Posterior vena cava (tissue), 2 donors: ENCODE data around the gene HNRNPK. TPM values are rescaled to one million over a fixed set of nuclear protein-coding genes. Genes with fewer than 3 reads are reported as not detected.
"Not testable (repeated sequence)": the region's sequence is repeated elsewhere in the genome, so short reads cannot be mapped to it uniquely, and the experiment has no call there.

Experiments
- DNase-seq: peaks from one replicate; pipeline ENCODE4 v3.0.0-alpha.2; 2020; ENCODE audit warnings: low spot score
- intact Hi-C, 2 donors: fragments of 100-400 bp; cut with DNase I; formaldehyde crosslinking; loops; one replicate each; pipeline versions ENCODE4 v1.14.1 to v1.14.2; 2022 to 2023
- total RNA-seq, 2 donors: library from RNA; stranded (reverse); fragmentation: NEBNext Ultra II Directional; extraction: Animal tissue kit (Norgen Biotek cat#: 25700); gene quantifications; one replicate each; pipeline ENCODE4 v1.2.1, GENCODE V29; 2021
- donor health status: DM: yes; HTN: yes; CAD: no.
- donor health status: DM: yes; HTN: yes; CAD: no.

Gene HNRNPK
- total RNA-seq, 2 donors from 2014 or later: 343 to 360 TPM

DNA sequence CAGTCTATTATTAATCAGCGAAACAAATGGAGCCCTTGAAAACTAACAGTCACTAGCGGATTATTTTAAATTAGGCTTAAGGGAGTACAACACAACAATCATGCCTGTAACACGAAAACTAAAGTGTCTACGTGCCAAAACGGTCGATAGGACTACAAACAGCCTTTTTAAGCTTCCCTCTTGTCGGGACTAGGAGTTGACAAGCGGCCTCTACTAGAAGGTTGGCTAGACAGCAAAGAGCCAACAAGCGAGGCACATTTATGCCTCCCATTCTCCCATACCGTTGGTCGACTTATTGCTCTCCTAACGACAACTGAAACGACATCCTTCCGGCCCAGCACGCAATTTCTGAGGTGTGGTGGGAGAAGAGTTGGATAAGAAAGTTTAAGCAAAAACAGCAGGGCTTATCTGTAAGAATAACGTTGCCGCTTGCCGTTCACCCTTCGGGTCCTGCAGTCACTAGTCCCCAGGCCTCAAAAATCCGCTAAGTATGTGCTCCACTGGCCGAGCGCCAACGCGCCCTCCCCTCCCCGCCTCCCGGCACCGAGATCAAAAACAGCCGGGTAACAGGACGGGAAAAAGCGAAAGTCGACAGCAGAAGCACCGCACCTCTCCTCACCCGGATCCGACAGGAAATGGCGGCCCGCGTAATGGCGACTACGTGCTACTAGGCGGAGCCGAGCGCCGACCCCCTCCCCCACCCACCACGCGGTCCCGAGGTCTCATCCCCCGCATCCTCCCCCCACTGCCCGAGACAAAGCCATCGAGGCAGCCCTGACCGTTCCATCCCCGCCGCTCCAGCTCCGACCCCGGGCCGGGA, 813 bp downstream of the HNRNPK start:
- intact Hi-C loops: no loop called here

GRCh38 chr9:83977196-83977595, 2.8 kb downstream of the HNRNPK start:
- DNase-seq: no peak
- intact Hi-C loops: no loop called here

More for the DNA sequence above, 813 bp downstream of the HNRNPK start:
- peak; percentile 95 for DNase-seq

GRCh38 chr9:83976372-83976771, 3.6 kb downstream of the HNRNPK start:
- intact Hi-C loops: no loop called here

DNA sequence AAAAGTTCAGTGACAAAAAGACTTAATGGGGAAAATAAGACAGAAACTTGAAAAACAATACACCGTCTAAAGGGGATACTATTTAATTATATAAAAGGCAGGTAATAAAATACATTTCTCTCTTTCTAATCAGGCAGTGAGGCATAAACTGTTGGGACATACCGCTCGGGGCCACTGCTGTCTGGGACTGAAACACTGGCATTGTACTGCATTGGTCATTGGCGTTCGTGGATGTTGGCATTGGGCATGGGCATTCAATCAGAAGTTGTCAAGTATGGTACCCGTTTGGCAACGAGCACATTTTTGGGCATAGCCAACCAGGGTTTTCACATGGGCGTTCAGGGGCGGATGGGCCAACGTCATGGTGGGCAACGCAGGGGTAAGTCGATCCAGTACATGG, 4.7 kb downstream of the HNRNPK start:
- DNase-seq: no peak
- intact Hi-C loops: no loop called here

More at GRCh38 chr9:83976372-83976771, 3.6 kb downstream of the HNRNPK start:
- no peak for DNase-seq

DNA sequence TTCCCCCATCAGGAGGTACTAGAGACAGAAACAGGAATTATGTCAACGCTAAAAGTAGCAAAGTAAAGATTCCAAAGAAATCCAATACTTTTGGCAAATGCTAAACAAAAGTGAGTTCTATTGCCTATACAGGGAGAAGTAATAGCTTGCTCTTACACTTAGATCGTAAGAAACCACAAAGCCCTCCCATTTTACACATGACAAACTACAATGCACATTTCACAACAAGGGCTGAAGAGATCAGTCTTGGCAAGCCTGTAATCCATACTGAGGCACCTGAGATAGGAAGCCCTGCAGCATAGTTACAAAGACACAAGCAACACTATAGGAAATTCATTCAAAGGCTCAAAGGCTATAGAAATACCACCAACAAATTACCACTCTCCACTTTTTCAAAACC, 7.7 kb downstream of the HNRNPK start:
- intact Hi-C loops: no loop called here
- no peak for DNase-seq

GRCh38 chr9:83971485-83971884, 8.5 kb downstream of the HNRNPK start:
- intact Hi-C loops: no loop called here

GRCh38 chr9:83969602-83970001, 10.4 kb downstream of the HNRNPK start:
- intact Hi-C loops: no loop called here
- no peak for DNase-seq

More at GRCh38 chr9:83971485-83971884, 8.5 kb downstream of the HNRNPK start:
- DNase-seq: no peak

GRCh38 chr9:83967073-83967472, 12.9 kb downstream of the HNRNPK start:
- intact Hi-C loops: no loop called here
- DNase-seq: no peak

- DNase-seq: no peak
- intact Hi-C loops: no loop called here
Measured at GRCh38 chr9:83966209-83966582, 13.8 kb downstream of the HNRNPK start.

DNA sequence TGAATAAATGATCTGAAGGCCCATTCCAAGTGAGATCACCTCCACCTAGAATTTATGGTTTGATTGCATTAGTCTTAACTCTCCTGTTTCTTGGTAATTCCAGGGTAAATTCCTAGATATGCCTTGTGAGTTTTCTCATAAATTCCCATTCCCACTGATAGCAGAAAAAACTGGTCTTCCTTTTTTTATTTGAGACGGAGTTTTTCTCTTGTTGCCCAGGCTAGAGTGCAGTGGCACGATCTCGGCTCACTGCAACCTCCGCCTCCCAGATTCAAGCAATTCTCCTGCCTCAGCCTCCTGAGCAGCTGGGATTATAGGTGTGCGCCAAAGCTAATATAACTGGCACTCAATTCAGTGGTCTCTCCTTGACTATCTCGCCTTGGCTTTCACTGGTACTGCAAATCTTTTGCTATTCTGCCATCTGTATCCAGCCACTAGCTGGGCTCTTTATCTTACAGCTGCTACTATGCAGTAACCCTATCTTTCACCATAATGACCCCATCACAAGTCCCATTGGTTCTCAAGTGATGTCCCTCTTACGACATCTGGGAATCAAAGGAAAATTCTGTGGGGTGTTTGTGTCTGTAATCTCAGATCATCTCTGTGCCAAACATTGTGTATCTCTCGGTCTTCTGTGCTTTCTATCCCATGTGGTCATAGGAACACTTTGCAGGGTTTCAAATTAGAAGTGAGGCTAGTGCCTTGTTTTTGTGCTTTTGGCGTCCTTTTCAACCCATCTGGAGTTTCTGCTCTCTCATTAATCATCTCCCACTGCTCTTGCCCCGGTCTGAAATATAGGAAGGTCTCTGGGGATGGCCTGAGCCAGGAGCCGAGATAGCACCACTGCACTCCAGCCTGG, 14.4 kb downstream of the HNRNPK start:
- DNase-seq: no peak
- intact Hi-C loops: no loop called here

DNA sequence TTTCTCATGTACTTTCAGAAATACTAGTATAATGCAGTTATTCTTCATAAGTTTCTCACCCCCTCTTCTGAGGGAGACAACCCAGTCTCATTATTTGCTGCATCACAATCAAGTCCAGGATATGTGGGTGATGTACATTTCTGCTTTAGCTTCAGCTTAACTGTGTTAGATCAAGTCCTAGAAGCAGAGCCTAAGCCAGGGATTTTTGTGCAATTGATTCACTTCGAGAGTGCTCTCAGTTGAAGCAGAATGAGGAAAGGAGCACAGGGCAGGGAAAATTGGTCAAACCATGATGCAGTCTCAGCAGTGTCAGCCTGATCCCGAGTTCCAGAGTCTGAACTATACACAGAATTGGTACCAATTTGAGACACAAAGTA, 15.1 kb downstream of the HNRNPK start:
- intact Hi-C loops: no loop called here
- DNase-seq: no peak

DNA sequence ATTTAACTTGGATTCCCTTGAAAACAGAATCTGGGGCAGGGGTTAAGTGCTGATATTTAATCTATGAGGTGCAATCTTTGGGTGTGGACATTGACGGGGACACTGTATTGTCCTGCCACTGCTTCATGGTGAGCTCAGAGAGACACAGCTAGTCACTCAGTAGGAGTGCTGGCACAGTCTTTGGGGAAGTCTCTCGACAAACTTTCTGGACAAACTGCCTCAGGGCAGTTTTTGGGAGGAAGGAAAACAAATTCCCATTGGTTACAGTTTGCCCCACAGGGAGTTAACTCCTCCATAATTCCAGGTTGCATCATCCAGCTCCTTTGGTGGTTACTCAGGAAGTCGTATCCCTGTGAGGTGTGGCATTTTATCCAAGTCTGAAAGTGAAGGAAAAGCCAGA, 17.9 kb downstream of the HNRNPK start:
- intact Hi-C loops: no loop called here
- DNase-seq: no peak

- DNase-seq: no peak
- intact Hi-C loops: no loop called here
Measured at GRCh38 chr9:83960991-83961390, 19.0 kb downstream of the HNRNPK start.

DNA sequence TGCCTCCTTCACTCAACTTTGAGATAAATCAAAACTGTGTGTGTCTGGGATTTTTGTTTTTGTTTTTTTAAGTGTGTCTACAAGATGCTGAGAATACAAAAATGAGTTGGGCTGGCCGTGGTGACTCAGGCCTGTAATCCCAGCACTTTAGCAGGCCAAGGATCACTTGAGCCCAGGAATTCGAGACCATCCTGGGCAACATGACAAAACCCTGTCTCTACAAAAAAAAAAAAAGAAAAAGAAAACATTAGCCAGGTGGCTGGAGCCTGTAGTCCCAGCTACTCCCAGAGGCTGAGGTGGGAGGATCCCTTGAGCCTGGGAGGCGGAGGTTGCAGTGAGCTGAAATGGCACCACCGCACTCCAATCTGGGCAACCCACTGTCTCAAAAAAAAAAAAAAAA, 21.0 kb downstream of the HNRNPK start:
- no peak for DNase-seq
- intact Hi-C loops: no loop called here

GRCh38 chr9:83957248-83957513, 22.8 kb downstream of the HNRNPK start:
- intact Hi-C loops: no loop called here

GRCh38 chr9:83956436-83957247, 23.4 kb downstream of the HNRNPK start:
- intact Hi-C loops: no loop called here
- peak; percentile 93 for DNase-seq

More at GRCh38 chr9:83957248-83957513, 22.8 kb downstream of the HNRNPK start:
- no peak for DNase-seq

DNA sequence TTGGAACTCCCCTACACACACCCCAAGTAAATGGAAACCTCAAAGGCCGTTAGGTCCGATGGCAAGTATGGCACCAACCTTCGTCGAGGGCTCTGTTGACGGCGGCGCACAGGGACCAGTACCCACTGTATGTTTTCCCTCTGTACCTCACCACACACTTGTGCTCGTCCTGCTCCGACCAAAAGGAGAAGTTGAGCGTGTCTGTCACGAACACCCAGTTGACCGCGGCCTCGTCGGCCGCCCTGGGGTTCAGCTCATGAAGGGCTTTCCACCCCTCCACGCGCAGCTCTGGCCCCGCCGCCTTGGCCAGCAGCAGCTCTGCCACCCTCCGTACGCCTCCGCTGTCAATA, 24.0 kb downstream of the HNRNPK start:
- DNase-seq: peak; percentile 88
- intact Hi-C loops: no loop called here

- DNase-seq, intact Hi-C loops: not testable (repeated sequence)
Measured at GRCh38 chr9:83948096-83948495, 31.9 kb downstream of the HNRNPK start.

DNA sequence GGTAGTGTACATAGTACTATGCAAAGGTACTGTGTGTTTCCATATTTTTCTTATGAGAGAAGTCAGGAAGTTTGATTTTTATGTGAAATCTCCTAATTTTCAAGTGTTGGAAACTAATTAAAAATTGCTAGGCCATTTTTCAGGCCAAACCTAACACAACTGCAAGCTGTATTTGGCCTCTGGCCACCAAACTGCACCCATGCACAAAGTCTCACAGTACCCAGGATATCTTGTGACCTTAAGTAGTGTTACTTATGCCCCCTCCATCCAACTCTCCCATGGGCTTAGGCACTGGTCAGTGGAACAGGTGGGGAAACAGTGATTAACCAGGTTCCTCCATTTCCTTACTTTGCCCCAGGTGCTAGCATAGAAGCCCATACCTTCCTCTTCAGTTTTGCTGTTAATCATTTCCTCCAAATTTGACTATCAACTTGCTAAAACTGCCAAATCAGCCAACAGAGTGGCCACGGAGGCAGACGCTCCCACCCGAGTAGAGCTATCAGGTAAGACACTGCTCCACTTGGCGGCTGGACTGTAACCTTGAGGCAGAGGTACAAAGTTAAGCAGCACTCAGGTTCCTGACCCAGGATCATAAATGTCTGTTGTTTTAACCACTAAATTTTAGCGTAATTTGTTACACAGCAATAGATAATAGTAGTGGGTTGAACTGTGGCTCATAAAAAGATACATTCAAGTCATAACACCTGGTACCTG, 39.3 kb downstream of the HNRNPK start:
- DNase-seq: no peak
- intact Hi-C loops: no loop called here
